ENCODE results near the gene MYO9A. TPM values are rescaled to one million over a fixed set of nuclear protein-coding genes. Genes with fewer than 3 reads are reported as not detected.

MYO9A gene
- total RNA-seq, 5 donors from 2014 or later (not counting 1 experiment from before 2014, with no cell fraction given): 35.8 to 39.1 (median 38.2) TPM

GRCh38 chr15:71784719-71785118 lies 333.2 kb downstream of the MYO9A start:
- ChIA-PET POLR2A (no interaction called here), CTCF (interaction anchor here in 1 of 2 donors (1.3 kb wide), 1 partner anchor 372 kb away, joined by 6 read pairs; no protein-coding TSS in a partner anchor)
- peaks cover 0 to 6% (median 3%) of the 10 kb centered on the region in 3 donors for H3K4me1 Mint-ChIP-seq
- Histone ChIP-seq H3K27ac (ENCODE audit: low read length) (no peak overlapping the region), H3K4me1 (ENCODE audit: control insufficient read depth in 1 of 2, extremely low read depth in 1 of 2, insufficient read depth in 2 of 2, low read length in 2 of 2) (no peaks in the 10 kb centered on the region), H3K27me3 (replicated peaks in 1 of 2; ENCODE audit: control insufficient read depth in 2 of 2, extremely low read depth in 1 of 2, insufficient read depth in 2 of 2, low read length in 1 of 2) (peaks cover 0 to 21% of the 10 kb centered on the region in 2 experiments), H3K36me3 (ENCODE audit: control insufficient read depth in 2 of 2, extremely low read depth in 1 of 2, insufficient read depth in 1 of 2, low read length in 1 of 2) (no peaks in the 10 kb centered on the region), H3K4me3 (ENCODE audit: control insufficient read depth in 1 of 2, extremely low read depth in 1 of 2, low read length in 1 of 2) (no peak overlapping the region), H3K9me3 (no peaks in the 10 kb centered on the region)
- no peaks in the 10 kb centered on the region for H3K36me3 Mint-ChIP-seq
- no peaks in the 10 kb centered on the region for H3K9me3 Mint-ChIP-seq
- ATAC-seq (replicated peaks in 1 of 4) (no peak), DNase-seq (peak in 3 of 35 experiments; percentile 8 to 21 (median 10))
- no peak overlapping the region for H3K27ac Mint-ChIP-seq
- H3K27me3 Mint-ChIP-seq: peaks cover 17 to 43% of the 10 kb centered on the region in 2 donors
- whole genome bisulfite sequencing (ENCODE audit: insufficient coverage): 75% methylated on average over 4 of the region's 6 CpGs
- no peak overlapping the region for H3K4me3 Mint-ChIP-seq

GRCh38 chr15:71782422-71783165 lies 335.4 kb downstream of the MYO9A start:
- H3K36me3 Mint-ChIP-seq: no peaks in the 10 kb centered on the region
- H3K4me1 ChIP-seq (ENCODE audit: control insufficient read depth in 1 of 2, extremely low read depth in 1 of 2, insufficient read depth in 2 of 2, low read length in 2 of 2): no peaks in the 10 kb centered on the region
- peaks cover 17 to 43% of the 10 kb centered on the region in 2 donors for H3K27me3 Mint-ChIP-seq
- no peak overlapping the region for H3K27ac Mint-ChIP-seq
- DNase-seq: no peak
- ChIA-PET POLR2A (no interaction called here), CTCF (interaction anchor here in 1 of 2 donors (0.5 kb wide), 1 partner anchor 152 kb away, joined by 4 read pairs; no protein-coding TSS in a partner anchor)
- H3K4me3 Mint-ChIP-seq: no peak overlapping the region
- H3K9me3 ChIP-seq: no peaks in the 10 kb centered on the region
- H3K27me3 ChIP-seq (replicated peaks in 1 of 2; ENCODE audit: control insufficient read depth in 2 of 2, extremely low read depth in 1 of 2, insufficient read depth in 2 of 2, low read length in 1 of 2): peaks cover 0 to 21% of the 10 kb centered on the region in 2 experiments
- no peaks in the 10 kb centered on the region for H3K9me3 Mint-ChIP-seq
- no peak overlapping the region for H3K4me3 ChIP-seq (ENCODE audit: control insufficient read depth in 1 of 2, extremely low read depth in 1 of 2, low read length in 1 of 2)
- ATAC-seq (replicated peaks in 1 of 4): no peak
- no peaks in the 10 kb centered on the region for H3K36me3 ChIP-seq (ENCODE audit: control insufficient read depth in 2 of 2, extremely low read depth in 1 of 2, insufficient read depth in 1 of 2, low read length in 1 of 2)
- H3K27ac ChIP-seq (ENCODE audit: low read length): no peak overlapping the region
- H3K4me1 Mint-ChIP-seq: peaks cover 0 to 6% (median 3%) of the 10 kb centered on the region in 3 donors
- no CpG with 5 or more reads among the region's 10 CpGs for WGBS (ENCODE audit: insufficient coverage)

- Histone ChIP-seq H3K36me3 (ENCODE audit: control insufficient read depth in 2 of 2, extremely low read depth in 1 of 2, insufficient read depth in 1 of 2, low read length in 1 of 2) (no peaks in the 10 kb centered on the region), H3K4me1 (ENCODE audit: control insufficient read depth in 1 of 2, extremely low read depth in 1 of 2, insufficient read depth in 2 of 2, low read length in 2 of 2) (no peaks in the 10 kb centered on the region), H3K4me3 (ENCODE audit: control insufficient read depth in 1 of 2, extremely low read depth in 1 of 2, low read length in 1 of 2) (no peak overlapping the region), H3K27me3 (replicated peaks in 1 of 2; ENCODE audit: control insufficient read depth in 2 of 2, extremely low read depth in 1 of 2, insufficient read depth in 2 of 2, low read length in 1 of 2) (peaks cover 0 to 21% of the 10 kb centered on the region in 2 experiments), H3K9me3 (no peaks in the 10 kb centered on the region), H3K27ac (ENCODE audit: low read length) (no peak overlapping the region)
- WGBS (ENCODE audit: insufficient coverage): 73% methylated on average over 2 of the region's 8 CpGs
- no peak for DNase-seq
- ChIA-PET POLR2A (no interaction called here), CTCF (interaction anchor here in 1 of 2 donors (0.5 kb wide), 1 partner anchor 153 kb away, joined by 4 read pairs; no protein-coding TSS in a partner anchor)
- Mint-ChIP-seq H3K27ac (no peak overlapping the region), H3K4me1 (peaks cover 0 to 6% (median 3%) of the 10 kb centered on the region in 3 donors), H3K4me3 (no peak overlapping the region), H3K9me3 (no peaks in the 10 kb centered on the region), H3K36me3 (no peaks in the 10 kb centered on the region), H3K27me3 (peaks cover 17 to 43% of the 10 kb centered on the region in 2 donors)
- ATAC-seq (replicated peaks in 1 of 4): no peak
These were observed 336.0 kb downstream of the MYO9A start for GRCh38 chr15:71781965-71782265.

- Histone ChIP-seq H3K4me1 (ENCODE audit: control insufficient read depth in 1 of 2, extremely low read depth in 1 of 2, insufficient read depth in 2 of 2, low read length in 2 of 2) (no peaks in the 10 kb centered on the region), H3K9me3 (no peaks in the 10 kb centered on the region), H3K27ac (ENCODE audit: low read length) (no peak overlapping the region), H3K27me3 (replicated peaks in 1 of 2; ENCODE audit: control insufficient read depth in 2 of 2, extremely low read depth in 1 of 2, insufficient read depth in 2 of 2, low read length in 1 of 2) (peaks cover 0 to 21% of the 10 kb centered on the region in 2 experiments), H3K4me3 (ENCODE audit: control insufficient read depth in 1 of 2, extremely low read depth in 1 of 2, low read length in 1 of 2) (no peak overlapping the region), H3K36me3 (ENCODE audit: control insufficient read depth in 2 of 2, extremely low read depth in 1 of 2, insufficient read depth in 1 of 2, low read length in 1 of 2) (no peaks in the 10 kb centered on the region)
- ChIA-PET CTCF (interaction anchor here (0.5 to 1.6 kb wide), 3 partner anchors 154 to 375 kb away, joined by 4 to 6 read pairs (median 5); no protein-coding TSS in a partner anchor), POLR2A (no interaction called here)
- peaks cover 0 to 6% (median 3%) of the 10 kb centered on the region in 3 donors for H3K4me1 Mint-ChIP-seq
- no peak for DNase-seq
- no peaks in the 10 kb centered on the region for H3K36me3 Mint-ChIP-seq
- no peak overlapping the region for H3K4me3 Mint-ChIP-seq
- H3K27me3 Mint-ChIP-seq: peaks cover 12 to 41% of the 10 kb centered on the region in 2 donors
- no peaks in the 10 kb centered on the region for H3K9me3 Mint-ChIP-seq
- no peak overlapping the region for H3K27ac Mint-ChIP-seq
- WGBS (ENCODE audit: insufficient coverage): 65% methylated on average over 5 of the region's 9 CpGs
- ATAC-seq (replicated peaks in 1 of 4): no peak
These were observed 336.6 kb downstream of the MYO9A start for GRCh38 chr15:71781179-71781964.

- H3K27ac Mint-ChIP-seq: no peak overlapping the region
These were observed 337.6 kb downstream of the MYO9A start for GRCh38 chr15:71780115-71780976.

More at GRCh38 chr15:71780115-71780976, 337.6 kb downstream of the MYO9A start:
- POLR2A ChIA-PET: interaction anchor here (0.5 to 0.6 kb wide), 2 partner anchors 301 to 1422 kb away, joined by 3 read pairs; no protein-coding TSS in a partner anchor
- H3K4me3 Mint-ChIP-seq: no peak overlapping the region
- no CpG with 5 or more reads among the region's 13 CpGs for WGBS (ENCODE audit: insufficient coverage)
- ATAC-seq (replicated peaks in 1 of 4): no peak
- DNase-seq: peak in 21 of 35 experiments; percentile 4 to 60 (median 16)
- H3K4me1 ChIP-seq (ENCODE audit: control insufficient read depth in 1 of 2, extremely low read depth in 1 of 2, insufficient read depth in 2 of 2, low read length in 2 of 2): no peaks in the 10 kb centered on the region
- peaks cover 0 to 21% of the 10 kb centered on the region in 2 experiments for H3K27me3 ChIP-seq (replicated peaks in 1 of 2; ENCODE audit: control insufficient read depth in 2 of 2, extremely low read depth in 1 of 2, insufficient read depth in 2 of 2, low read length in 1 of 2)
- H3K4me3 ChIP-seq (ENCODE audit: control insufficient read depth in 1 of 2, extremely low read depth in 1 of 2, low read length in 1 of 2): no peak overlapping the region
- no peak overlapping the region for H3K27ac ChIP-seq (ENCODE audit: low read length)
- no peaks in the 10 kb centered on the region for H3K36me3 Mint-ChIP-seq
- H3K4me1 Mint-ChIP-seq: peaks cover 0 to 6% (median 3%) of the 10 kb centered on the region in 3 donors
- peaks cover 8 to 33% of the 10 kb centered on the region in 2 donors for H3K27me3 Mint-ChIP-seq
- no peaks in the 10 kb centered on the region for H3K36me3 ChIP-seq (ENCODE audit: control insufficient read depth in 2 of 2, extremely low read depth in 1 of 2, insufficient read depth in 1 of 2, low read length in 1 of 2)
- no peaks in the 10 kb centered on the region for H3K9me3 Mint-ChIP-seq
- H3K9me3 ChIP-seq: no peaks in the 10 kb centered on the region
- CTCF ChIA-PET: interaction anchor here (0.6 to 1.6 kb wide), 6 partner anchors 25 to 376 kb away, joined by 3 to 6 read pairs (median 3); no protein-coding TSS in a partner anchor
